Stimulated activated CD4-positive, alpha-beta T cell treated with anti-CD3 and anti-CD28 coated beads, Interleukin-4, amount 100 ng/mL, for 4 hours (primary cell): ENCODE results near the gene NUDCD3.

Source experiments
- DNase-seq, 2 experiments: peaks; one replicate each; pipeline ENCODE4 v3.0.0-alpha.2; 2020

NUDCD3 gene

GRCh38 chr7:44396496-44396895, 94.0 kb downstream of the NUDCD3 start:
- DNase-seq = no peak

- no peak for DNase-seq
Measured at GRCh38 chr7:44395067-44395466, 95.4 kb downstream of the NUDCD3 start.

GRCh38 chr7:44394636-44395035, 95.8 kb downstream of the NUDCD3 start:
- DNase-seq = no peak

GRCh38 chr7:44394112-44394447, 96.4 kb downstream of the NUDCD3 start:
- DNase-seq = no peak

GRCh38 chr7:44393238-44394111, 97.0 kb downstream of the NUDCD3 start:
- no peak for DNase-seq

GRCh38 chr7:44392618-44393010, 97.8 kb downstream of the NUDCD3 start:
- DNase-seq = no peak

GRCh38 chr7:44391746-44392617, 98.5 kb downstream of the NUDCD3 start:
- DNase-seq = no peak

GRCh38 chr7:44391171-44391570, 99.3 kb downstream of the NUDCD3 start:
- DNase-seq = no peak

GRCh38 chr7:44390701-44391100, 99.8 kb downstream of the NUDCD3 start:
- no peak for DNase-seq

GRCh38 chr7:44388089-44388970, 102.1 kb downstream of the NUDCD3 start:
- DNase-seq = no peak

GRCh38 chr7:44387389-44387788, 103.1 kb downstream of the NUDCD3 start:
- DNase-seq = no peak

GRCh38 chr7:44386139-44386913, 104.1 kb downstream of the NUDCD3 start:
- no peak for DNase-seq

- DNase-seq = no peak
Measured at GRCh38 chr7:44385434-44386138, 104.9 kb downstream of the NUDCD3 start.

- no peak for DNase-seq
Measured at GRCh38 chr7:44384586-44385433, 105.6 kb downstream of the NUDCD3 start.

- DNase-seq = no peak
Measured at GRCh38 chr7:44383566-44383965, 106.9 kb downstream of the NUDCD3 start.

- no peak for DNase-seq
Measured at GRCh38 chr7:44382459-44383265, 107.8 kb downstream of the NUDCD3 start.

GRCh38 chr7:44381494-44382220, 108.8 kb downstream of the NUDCD3 start:
- no peak for DNase-seq

GRCh38 chr7:44380831-44381493, 109.5 kb downstream of the NUDCD3 start:
- DNase-seq = no peak
